ENCODE data around the gene ZCWPW1. TPM values are rescaled to one million over a fixed set of nuclear protein-coding genes. Genes with fewer than 3 reads are reported as not detected.
"Not testable (repeated sequence)": the region's sequence is repeated elsewhere in the genome, so short reads cannot be mapped to it uniquely, and the experiment has no call there.

ZCWPW1 gene
- total and polyA plus RNA-seq, 4 donors: 5.1 to 12.2 (median 6.4) TPM

DNA sequence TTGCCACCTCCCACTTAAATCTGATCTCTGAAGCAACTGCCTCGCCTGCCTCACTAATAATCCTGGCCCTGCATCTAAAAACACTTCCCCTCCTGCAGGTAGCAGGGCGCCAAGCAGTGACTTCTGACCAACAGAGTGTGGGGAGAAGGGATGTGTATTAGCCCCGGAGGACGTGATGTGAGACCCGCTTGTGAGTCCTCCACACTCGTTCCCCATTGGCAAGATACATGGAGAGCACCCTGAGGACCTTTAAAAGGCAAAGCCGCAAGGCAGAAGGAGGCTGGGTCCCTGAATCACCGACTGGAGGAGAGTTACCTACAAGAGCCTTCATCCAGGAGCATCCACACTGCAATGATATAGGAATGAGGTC is 61.3 kb downstream of the ZCWPW1 start:
- H3K4me1 ChIP-seq (ENCODE audit: control insufficient read depth in 5 of 5, insufficient read depth in 5 of 5, low read length in 5 of 5): peaks cover 0 to 6% (median 0%) of the 10 kb centered on the region in 5 donors
- no peaks in the 10 kb centered on the region for H3K27me3 ChIP-seq (ENCODE audit: control insufficient read depth in 3 of 3, insufficient read depth in 3 of 3, low read length in 2 of 3)
- no peak overlapping the region for H3K4me3 ChIP-seq
- peaks cover 4 to 10% (median 5%) of the 10 kb centered on the region in 4 donors for H3K36me3 ChIP-seq (ENCODE audit: control insufficient read depth in 4 of 4, insufficient read depth in 4 of 4, low read length in 4 of 4)
- peaks cover 0 to 2% (median 0%) of the 10 kb centered on the region in 4 donors for H3K9me3 ChIP-seq (ENCODE audit: control insufficient read depth in 4 of 4, insufficient read depth in 3 of 4, low read length in 3 of 4)
- TF ChIP-seq, protein P1, sequence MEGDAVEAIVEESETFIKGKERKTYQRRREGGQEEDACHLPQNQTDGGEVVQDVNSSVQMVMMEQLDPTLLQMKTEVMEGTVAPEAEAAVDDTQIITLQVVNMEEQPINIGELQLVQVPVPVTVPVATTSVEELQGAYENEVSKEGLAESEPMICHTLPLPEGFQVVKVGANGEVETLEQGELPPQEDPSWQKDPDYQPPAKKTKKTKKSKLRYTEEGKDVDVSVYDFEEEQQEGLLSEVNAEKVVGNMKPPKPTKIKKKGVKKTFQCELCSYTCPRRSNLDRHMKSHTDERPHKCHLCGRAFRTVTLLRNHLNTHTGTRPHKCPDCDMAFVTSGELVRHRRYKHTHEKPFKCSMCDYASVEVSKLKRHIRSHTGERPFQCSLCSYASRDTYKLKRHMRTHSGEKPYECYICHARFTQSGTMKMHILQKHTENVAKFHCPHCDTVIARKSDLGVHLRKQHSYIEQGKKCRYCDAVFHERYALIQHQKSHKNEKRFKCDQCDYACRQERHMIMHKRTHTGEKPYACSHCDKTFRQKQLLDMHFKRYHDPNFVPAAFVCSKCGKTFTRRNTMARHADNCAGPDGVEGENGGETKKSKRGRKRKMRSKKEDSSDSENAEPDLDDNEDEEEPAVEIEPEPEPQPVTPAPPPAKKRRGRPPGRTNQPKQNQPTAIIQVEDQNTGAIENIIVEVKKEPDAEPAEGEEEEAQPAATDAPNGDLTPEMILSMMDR (IDR thresholded peaks at IDR 0.05; ENCODE audit: control extremely low read depth, extremely low read depth): no peak
- ATAC-seq (ENCODE audit: insufficient read depth, low FRiP score) (no peak), DNase-seq (no peak)
- WGBS, 2 donors: 93 to 97% methylated on average over 8 of the region's 8 CpGs
- no peak overlapping the region for H3K27ac ChIP-seq (ENCODE audit: low read depth in 1 of 2, low read length in 1 of 2)
- H3K9ac ChIP-seq (ENCODE audit: insufficient read depth in 1 of 2, low read length in 2 of 2): no peak overlapping the region

DNA sequence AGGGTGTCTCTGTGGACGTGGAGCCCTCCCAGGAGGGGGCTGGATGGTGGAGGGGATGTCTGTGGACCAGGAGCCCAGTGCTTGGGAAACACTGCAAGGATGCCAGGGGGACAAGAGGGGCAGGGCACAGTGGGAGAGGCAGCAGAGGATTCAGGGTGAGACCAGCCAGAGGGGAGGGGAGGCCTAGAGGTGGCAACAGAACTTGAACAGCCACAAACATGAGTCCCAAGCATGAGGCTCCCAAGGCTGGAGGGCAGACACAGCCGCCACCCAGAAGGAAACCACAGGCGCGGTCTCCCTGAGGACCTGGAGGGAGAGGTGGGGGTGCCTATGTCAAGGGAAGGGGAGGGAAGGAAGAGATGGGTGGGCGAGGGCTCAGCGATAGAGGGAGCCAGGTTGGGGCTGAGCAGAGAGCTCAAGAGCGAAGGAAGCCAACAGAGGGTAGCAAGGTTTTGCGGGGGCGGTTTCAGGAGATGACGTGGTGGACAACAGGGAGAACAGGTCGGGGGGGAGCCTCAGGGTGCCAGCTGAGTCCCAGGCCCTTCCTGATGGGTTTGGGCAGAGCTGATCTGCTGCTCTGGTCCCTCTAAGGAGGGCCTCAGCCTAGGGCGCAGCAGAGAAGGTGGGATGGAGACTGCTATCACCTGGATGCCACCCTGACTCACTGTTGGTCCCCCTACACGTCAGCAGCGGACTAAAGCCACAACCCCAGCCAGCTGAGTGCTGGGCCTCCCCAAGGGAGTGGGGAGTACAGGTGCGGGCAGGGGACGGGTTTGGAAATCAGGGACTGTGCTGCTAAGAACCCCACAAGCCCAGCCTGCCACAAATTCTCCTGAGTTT is 61.9 kb downstream of the ZCWPW1 start:
- ATAC-seq (ENCODE audit: insufficient read depth, low FRiP score): no peak
- H3K27ac ChIP-seq (ENCODE audit: low read depth in 1 of 2, low read length in 1 of 2): no peak overlapping the region
- 72 to 81% methylated on average over 16 of the region's 16 CpGs for WGBS, 2 donors
- peaks cover 0 to 4% (median 0%) of the 10 kb centered on the region in 5 donors for H3K4me1 ChIP-seq (ENCODE audit: control insufficient read depth in 5 of 5, insufficient read depth in 5 of 5, low read length in 5 of 5)
- peaks cover 5 to 10% (median 8%) of the 10 kb centered on the region in 4 donors for H3K36me3 ChIP-seq (ENCODE audit: control insufficient read depth in 4 of 4, insufficient read depth in 4 of 4, low read length in 4 of 4)
- H3K9me3 ChIP-seq (ENCODE audit: control insufficient read depth in 4 of 4, insufficient read depth in 3 of 4, low read length in 3 of 4): peaks cover 0 to 2% (median 0%) of the 10 kb centered on the region in 4 donors
- H3K27me3 ChIP-seq (ENCODE audit: control insufficient read depth in 3 of 3, insufficient read depth in 3 of 3, low read length in 2 of 3): no peaks in the 10 kb centered on the region
- no peak overlapping the region for H3K9ac ChIP-seq (ENCODE audit: insufficient read depth in 1 of 2, low read length in 2 of 2)
- DNase-seq: no peak
- no peak overlapping the region for H3K4me3 ChIP-seq
- TF ChIP-seq, protein P1 (IDR thresholded peaks at IDR 0.05; ENCODE audit: control extremely low read depth, extremely low read depth): no peak

DNA sequence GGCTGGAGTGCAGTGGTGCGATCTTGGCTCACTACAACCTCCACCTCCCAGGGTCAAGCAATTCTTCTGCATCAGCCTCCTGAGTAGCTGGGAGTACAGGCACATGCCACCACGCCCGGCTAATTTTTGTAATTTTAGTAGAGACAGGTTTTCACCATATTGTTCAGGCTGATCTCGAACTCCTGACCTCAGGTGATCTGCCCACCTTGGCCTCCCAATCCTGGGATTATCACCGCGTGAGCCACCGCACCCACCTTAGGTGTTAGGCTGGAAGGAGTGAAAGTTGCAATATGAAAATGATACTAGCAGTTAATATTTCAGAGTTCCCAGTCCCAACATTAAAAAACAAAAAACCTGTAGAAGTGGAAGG is 62.5 kb downstream of the ZCWPW1 start:
- H3K27me3 ChIP-seq (ENCODE audit: control insufficient read depth in 3 of 3, insufficient read depth in 3 of 3, low read length in 2 of 3); H3K9me3 ChIP-seq (ENCODE audit: control insufficient read depth in 4 of 4, insufficient read depth in 3 of 4, low read length in 3 of 4); H3K4me3 ChIP-seq; H3K9ac ChIP-seq (ENCODE audit: insufficient read depth in 1 of 2, low read length in 2 of 2); DNase-seq; H3K27ac ChIP-seq (ENCODE audit: low read depth in 1 of 2, low read length in 1 of 2); H3K4me1 ChIP-seq (ENCODE audit: control insufficient read depth in 5 of 5, insufficient read depth in 5 of 5, low read length in 5 of 5); ATAC-seq (ENCODE audit: insufficient read depth, low FRiP score): not testable (repeated sequence)
- 93% methylated on average over 7 of the region's 7 CpGs for WGBS, 2 donors
- H3K36me3 ChIP-seq (ENCODE audit: control insufficient read depth in 4 of 4, insufficient read depth in 4 of 4, low read length in 4 of 4): peaks cover 10 to 16% (median 12%) of the 10 kb centered on the region in 4 donors

DNA sequence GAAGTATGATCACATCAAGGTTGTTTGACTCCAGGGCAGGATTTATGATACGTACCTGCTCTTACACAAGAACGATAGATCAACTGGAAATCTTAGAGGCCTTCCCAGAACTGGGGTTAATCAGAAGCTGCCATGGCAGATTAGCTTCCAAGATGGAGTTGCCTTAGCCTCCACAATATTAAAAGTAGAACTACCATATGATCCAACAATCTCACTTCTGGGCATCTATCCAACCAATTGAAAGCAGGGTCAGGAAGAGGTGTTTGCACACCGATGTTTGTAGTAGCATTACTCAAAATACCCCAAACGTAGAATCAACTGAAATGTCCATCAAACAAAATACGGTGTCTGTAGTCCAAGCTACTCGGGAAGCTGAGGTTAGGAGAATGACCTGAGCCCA is 64.0 kb downstream of the ZCWPW1 start:
- Histone ChIP-seq H3K9ac (ENCODE audit: insufficient read depth in 1 of 2, low read length in 2 of 2) (no peak overlapping the region), H3K9me3 (ENCODE audit: control insufficient read depth in 4 of 4, insufficient read depth in 3 of 4, low read length in 3 of 4) (peaks cover 0 to 2% (median 0%) of the 10 kb centered on the region in 4 donors), H3K4me1 (ENCODE audit: control insufficient read depth in 5 of 5, insufficient read depth in 5 of 5, low read length in 5 of 5) (peaks cover 0 to 4% (median 0%) of the 10 kb centered on the region in 5 donors), H3K27ac (ENCODE audit: low read depth in 1 of 2, low read length in 1 of 2) (no peak overlapping the region), H3K27me3 (ENCODE audit: control insufficient read depth in 3 of 3, insufficient read depth in 3 of 3, low read length in 2 of 3) (no peaks in the 10 kb centered on the region), H3K4me3 (no peak overlapping the region), H3K36me3 (ENCODE audit: control insufficient read depth in 4 of 4, insufficient read depth in 4 of 4, low read length in 4 of 4) (peaks cover 10 to 21% (median 18%) of the 10 kb centered on the region in 4 donors)
- TF ChIP-seq, protein P1 (IDR thresholded peaks at IDR 0.05; ENCODE audit: control extremely low read depth, extremely low read depth): no peak
- WGBS, 2 donors: 84 to 86% methylated on average over 6 of the region's 6 CpGs
- ATAC-seq (ENCODE audit: insufficient read depth, low FRiP score) (no peak), DNase-seq (no peak)

DNA sequence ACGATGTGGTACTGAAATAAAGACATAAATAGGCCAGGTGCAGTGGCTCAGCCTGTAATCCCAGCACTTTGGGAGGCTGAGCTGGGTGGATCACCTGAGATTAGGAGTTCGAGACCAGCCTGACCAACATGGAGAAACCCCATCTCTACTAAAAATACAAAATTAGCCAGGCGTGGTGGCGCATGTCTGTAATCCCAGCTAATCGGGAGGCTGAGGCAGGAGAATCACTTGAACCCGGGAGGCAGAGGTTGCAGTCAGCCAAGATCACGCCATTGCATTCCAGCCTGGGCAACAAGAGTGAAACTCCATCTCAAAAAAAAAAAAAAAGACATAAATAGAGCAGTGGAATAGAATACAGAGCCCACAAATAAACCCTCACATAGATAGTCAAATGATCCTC is 64.7 kb downstream of the ZCWPW1 start:
- ATAC-seq (ENCODE audit: insufficient read depth, low FRiP score); H3K4me3 ChIP-seq; H3K9me3 ChIP-seq (ENCODE audit: control insufficient read depth in 4 of 4, insufficient read depth in 3 of 4, low read length in 3 of 4); H3K27me3 ChIP-seq (ENCODE audit: control insufficient read depth in 3 of 3, insufficient read depth in 3 of 3, low read length in 2 of 3); DNase-seq; H3K4me1 ChIP-seq (ENCODE audit: control insufficient read depth in 5 of 5, insufficient read depth in 5 of 5, low read length in 5 of 5); H3K27ac ChIP-seq (ENCODE audit: low read depth in 1 of 2, low read length in 1 of 2); H3K9ac ChIP-seq (ENCODE audit: insufficient read depth in 1 of 2, low read length in 2 of 2): not testable (repeated sequence)
- WGBS, 2 donors: 97% methylated on average over 7 of the region's 7 CpGs
- peaks cover 16 to 28% (median 22%) of the 10 kb centered on the region in 4 donors for H3K36me3 ChIP-seq (ENCODE audit: control insufficient read depth in 4 of 4, insufficient read depth in 4 of 4, low read length in 4 of 4)

Measured in lung (tissue), 12 donors.